SK-N-SH (cell line): ENCODE measurements around the gene ME3. TPM values are rescaled to one million over a fixed set of nuclear protein-coding genes. Genes with fewer than 3 reads are reported as not detected.
A peak's percentile ranks its signal among the peaks of the same experiment; 100 is the strongest.

Experiments
- CTCF ChIA-PET: fragments of 300-600, 350-600 bp; formaldehyde crosslinking; extraction: SDS; loops from one replicate; lab custom pipeline; 2021; lab: Yijun Ruan, JAX
- POLR2A ChIA-PET: fragments of 350-600 bp; sonication (Branson Sonifier 250); formaldehyde crosslinking; extraction: SDS; loops from one replicate; lab custom pipeline; 2020; ENCODE audit warnings: antibody characterized with exemption, inconsistent platforms; lab: Yijun Ruan, JAX
- DNase-seq: peaks from one replicate; pipeline ENCODE4 v3.0.0; 2012
- H2AFZ ChIP-seq: fragments of 200-600 bp; sonication (generic); 2 replicates; pipeline ENCODE4 v1.8.1; 2016; ENCODE audit warnings: antibody characterized with exemption, mild to moderate bottlenecking, low read depth
- H3F3A ChIP-seq: fragments of 200-600 bp; sonication (generic); replicated peaks from 2 replicates; pipeline ENCODE3; 2016; ENCODE audit warnings: antibody characterized with exemption, mild to moderate bottlenecking; ENCODE audit not compliant: insufficient read depth
- H3K27ac ChIP-seq, 2 experiments: fragments of 200-500 bp in 1 of 2; fragments of 200-600 bp in 1 of 2; sonication (Bioruptor generic) in 1 of 2; sonication (generic), shearing (Covaris generic) in 1 of 2; 2 replicates each; pipeline versions ENCODE4 v1.5.1 to v1.6.1; 2014 to 2016; ENCODE audit warnings: low read depth in 2 of 2, inconsistent platforms in 1 of 2, low read length in 1 of 2, mild to moderate bottlenecking in 1 of 2, mixed read lengths in 1 of 2
- H3K27me3 ChIP-seq: fragments of 200-600 bp; sonication (generic), shearing (Covaris generic); 2 replicates; pipeline ENCODE4 v1.6.1; 2016; ENCODE audit warnings: mixed run types; ENCODE audit not compliant: insufficient read depth
- H3K36me3 ChIP-seq, 2 experiments: fragments of 200-500 bp in 1 of 2; fragments of 200-600 bp in 1 of 2; sonication (Bioruptor generic) in 1 of 2; sonication (generic) in 1 of 2; replicated peaks in 1 of 2; 2 replicates each; pipeline versions ENCODE3 to v1.5.1; 2014 to 2016; ENCODE audit warnings: low read length in 1 of 2, mild to moderate bottlenecking in 1 of 2; ENCODE audit not compliant: insufficient read depth in 2 of 2, control insufficient read depth in 1 of 2
- H3K4me1 ChIP-seq, 2 experiments: fragments of 200-500 bp in 1 of 2; fragments of 200-600 bp in 1 of 2; sonication (Bioruptor generic) in 1 of 2; sonication (generic), shearing (Covaris generic) in 1 of 2; 2 replicates each; pipeline versions ENCODE4 v1.5.1 to v1.6.1; 2014 to 2016; ENCODE audit warnings: low read depth in 1 of 2, low read length in 1 of 2, mixed run types in 1 of 2; ENCODE audit not compliant: insufficient read depth in 2 of 2, control insufficient read depth in 1 of 2
- H3K4me2 ChIP-seq: fragments of 200-600 bp; sonication (generic), shearing (Covaris generic); 2 replicates; pipeline ENCODE4 v1.6.1; 2017; ENCODE audit warnings: mixed run types
- H3K4me3 ChIP-seq, 2 experiments: fragments of 200-500 bp in 1 of 2; fragments of 200-600 bp in 1 of 2; sonication (Bioruptor generic) in 1 of 2; sonication (generic), shearing (Covaris generic) in 1 of 2; 2 replicates each; pipeline versions ENCODE4 v1.5.1 to v1.8.1; 2014 to 2016; ENCODE audit warnings: low read depth in 2 of 2, inconsistent platforms in 1 of 2, low read length in 1 of 2, mild to moderate bottlenecking in 1 of 2, mixed read lengths in 1 of 2, moderate library complexity in 1 of 2
- H3K79me2 ChIP-seq: fragments of 200-600 bp; sonication (generic); 2 replicates; pipeline ENCODE4 v1.8.1; 2017; ENCODE audit warnings: mild to moderate bottlenecking; ENCODE audit not compliant: insufficient read depth
- H3K9ac ChIP-seq: fragments of 200-600 bp; sonication (generic); 2 replicates; pipeline ENCODE4 v1.6.1; 2017; ENCODE audit warnings: mixed run types
- H3K9me2 ChIP-seq: fragments of 200-600 bp; sonication (generic); 2 replicates; pipeline ENCODE4 v1.6.1; 2017; ENCODE audit warnings: mixed run types
- H3K9me3 ChIP-seq: fragments of 200-600 bp; sonication (generic); 2 replicates; pipeline ENCODE4 v1.6.1; 2017; ENCODE audit warnings: mixed run types, mild to moderate bottlenecking, moderate library complexity
- H4K20me1 ChIP-seq: fragments of 200-600 bp; sonication (generic); 2 replicates; pipeline ENCODE4 v1.6.1; 2017; ENCODE audit warnings: mild to moderate bottlenecking, mixed run types; ENCODE audit not compliant: insufficient read depth
- CHD2 ChIP-seq: fragments of 150-350 bp; IDR thresholded peaks from 2 replicates; pipeline ENCODE4 v1.6.1; 2018; ENCODE audit warnings: low read length; ENCODE audit not compliant: partially characterized antibody
- ELF1 ChIP-seq: IDR thresholded peaks from 2 replicates; pipeline ENCODE4 v1.4.0; 2012
- EP300 ChIP-seq, 2 experiments: IDR thresholded peaks; 2 replicates each; pipeline versions ENCODE4 v1.4.0 to v1.6.1; 2012; ENCODE audit warnings: borderline replicate concordance in 1 of 2, low read depth in 1 of 2, low read length in 1 of 2
- EZH2phosphoT487 ChIP-seq: fragments of 200-600 bp; sonication (generic); IDR thresholded peaks from 2 replicates; pipeline ENCODE4 v1.6.1; 2017; ENCODE audit warnings: low read depth, mixed run types, mild to moderate bottlenecking, antibody characterized with exemption, moderate library complexity, borderline replicate concordance
- FOSL2 ChIP-seq: IDR thresholded peaks from 2 replicates; pipeline ENCODE4 v1.4.0; 2012; ENCODE audit warnings: low read depth, mild to moderate bottlenecking, moderate library complexity, borderline replicate concordance
- FOXJ3 ChIP-seq: sonication (generic); formaldehyde crosslinking; IDR thresholded peaks from 2 replicates; pipeline ENCODE4 v1.5.1; 2020; ENCODE audit warnings: mild to moderate bottlenecking, missing genetic modification reagents
- FOXM1 ChIP-seq: IDR thresholded peaks from 2 replicates; pipeline ENCODE4 v1.4.0; 2012; ENCODE audit warnings: low read depth, mild to moderate bottlenecking
- GABPA ChIP-seq: IDR thresholded peaks from 2 replicates; pipeline ENCODE4 v1.4.0; 2012; ENCODE audit warnings: low read depth, mild to moderate bottlenecking
- IRF3 ChIP-seq: fragments of 150-350 bp; IDR thresholded peaks from 2 replicates; pipeline ENCODE4 v1.6.1; 2016; ENCODE audit warnings: mild to moderate bottlenecking, low read depth, low read length
- MAX ChIP-seq: IDR thresholded peaks from 2 replicates; pipeline ENCODE4 v1.4.0; 2012; ENCODE audit warnings: low read depth
- NFIC ChIP-seq: IDR thresholded peaks from 2 replicates; pipeline ENCODE4 v1.4.0; 2012; ENCODE audit warnings: borderline replicate concordance
- NRF1 ChIP-seq: IDR thresholded peaks from 2 replicates; pipeline ENCODE4 v1.6.1; 2012; ENCODE audit warnings: low read depth, mild to moderate bottlenecking, low read length
- POLR2AphosphoS5 ChIP-seq: IDR thresholded peaks from 2 replicates; pipeline ENCODE4 v1.6.1; 2012; ENCODE audit warnings: low read depth, low read length
- RFX5 ChIP-seq: IDR thresholded peaks from 2 replicates; pipeline ENCODE4 v1.6.1; 2012; ENCODE audit warnings: mild to moderate bottlenecking, improper control_type of control experiment, low read length
- SIN3A ChIP-seq: IDR thresholded peaks from 2 replicates; pipeline ENCODE4 v1.6.1; 2012; ENCODE audit warnings: low read depth, mild to moderate bottlenecking, low read length, moderate library complexity, borderline replicate concordance
- TEAD4 ChIP-seq: IDR thresholded peaks from 2 replicates; pipeline ENCODE4 v1.4.0; 2012; ENCODE audit warnings: mild to moderate bottlenecking, borderline replicate concordance; ENCODE audit not compliant: insufficient read depth
- USF1 ChIP-seq: IDR thresholded peaks from 2 replicates; pipeline ENCODE4 v1.4.0; 2012; ENCODE audit warnings: low read depth, borderline replicate concordance
- USF2 ChIP-seq: fragments of 150-350 bp; IDR thresholded peaks from 2 replicates; pipeline ENCODE4 v1.6.1; 2017; ENCODE audit warnings: antibody characterized with exemption, low read length, low read depth, borderline replicate concordance
- ZBTB33 ChIP-seq: IDR thresholded peaks from 2 replicates; pipeline ENCODE4 v1.4.0; 2012; ENCODE audit warnings: low read depth, borderline replicate concordance
- WGBS: methylation state at CpG from one replicate; pipeline ENCODE4 v1.1.6; 2017; ENCODE audit warnings: low lambda C conversion rate; 5-methylcytosine and 5-hydroxymethylcytosine counted together
- polyA plus RNA-seq, 3 experiments: library from polyadenylated mRNA; depleted of rRNA; stranded (reverse); fragments of >200 nt; gene quantifications; 2 replicates each; pipeline ENCODE4 v1.2.3, GENCODE V29; 2012

The ME3 gene
- polyA plus RNA-seq, 1 of the 3 experiments (the other 2 are of a cell fraction), result 22.0 TPM

GRCh38 chr11:86503131-86503530 lies 169.3 kb downstream of the ME3 start:
- Histone ChIP-seq H4K20me1 (no peaks in the 10 kb centered on the region), H3K4me2 (no peak overlapping the region), H3K27me3 (no peaks in the 10 kb centered on the region), H3K9me3 (no peaks in the 10 kb centered on the region), H2AFZ (no peak overlapping the region), H3K4me1 (no peaks in the 10 kb centered on the region), H3K27ac (peak overlapping the region in 1 of 2 experiments; percentile 39; a peak in 2 of 4 replicates), H3K79me2 (no peaks in the 10 kb centered on the region), H3F3A (peaks cover 3% of the 10 kb centered on the region), H3K4me3 (no peak overlapping the region), H3K36me3 (no peaks in the 10 kb centered on the region), H3K9ac (no peak overlapping the region), H3K9me2 (no peaks in the 10 kb centered on the region)
- 97% methylated on average over 4 of the region's 4 CpGs for WGBS
- CTCF ChIA-PET, result interaction anchor here (1.5 kb wide), 1 partner anchor 61 kb away, joined by 3 read pairs; no protein-coding TSS in a partner anchor
- no peak for DNase-seq
- POLR2A ChIA-PET, result no interaction called here
- TF ChIP-seq FOSL2 (no peak), ZBTB33 (no peak), GABPA (no peak), POLR2AphosphoS5 (no peak), NRF1 (no peak), NFIC (no peak), IRF3 (no peak), USF1 (no peak), CHD2 (no peak), FOXM1 (no peak), RFX5 (no peak), TEAD4 (no peak), SIN3A (no peak), FOXJ3 (CRISPR knock-in tag) (no peak), MAX (no peak), EP300 (IDR thresholded peaks at IDR 0.05; ENCODE audit: borderline replicate concordance in 1 of 2, low read depth in 1 of 2, low read length in 1 of 2) (no peak), USF2 (no peak), EZH2phosphoT487 (no peak), ELF1 (no peak)
